ENCODE results near the gene GK2.

DNA sequence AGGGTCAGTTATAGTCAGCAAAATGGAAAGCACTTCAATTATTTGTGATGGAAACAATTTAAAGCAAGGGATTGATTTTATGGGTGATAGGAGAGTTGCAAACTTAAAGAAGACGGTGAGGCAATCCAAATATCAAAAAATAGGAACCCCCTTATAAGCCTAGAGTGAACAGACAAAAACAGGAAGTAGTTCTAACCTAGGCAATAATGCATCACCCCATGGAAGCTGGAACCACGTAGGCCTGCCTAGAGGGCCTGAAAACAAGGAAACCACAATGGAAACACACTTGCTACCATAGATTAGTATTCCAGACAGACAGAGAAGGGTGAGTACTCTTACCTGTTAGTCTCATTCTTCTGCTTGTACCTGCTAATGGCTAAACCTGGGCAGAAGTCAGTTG, 13.5 kb upstream of the GK2 start:
- TF ChIP-seq HOXA7 (CRISPR knock-in tag; IDR thresholded peaks at IDR 0.05; ENCODE audit: borderline replicate concordance) (no peak), ZNF518A (tag by site-specific recombination; conservative IDR thresholded peaks at IDR 0.05; ENCODE audit: low read depth) (no peak), ZNF792 (tag by site-specific recombination; IDR thresholded peaks at IDR 0.05) (no peak), ZNF266 (tag by site-specific recombination; IDR thresholded peaks at IDR 0.05; ENCODE audit: low read depth) (no peak), ZBTB49 (tag by site-specific recombination; IDR thresholded peaks at IDR 0.05; ENCODE audit: low read depth) (no peak), ZNF174 (tag by site-specific recombination; IDR thresholded peaks at IDR 0.05) (no peak), ZNF501 (tag by site-specific recombination; IDR thresholded peaks at IDR 0.05) (no peak), ZBTB7A (tag by site-specific recombination; IDR thresholded peaks at IDR 0.05; ENCODE audit: low read depth) (no peak), ZEB2 (tag by site-specific recombination; IDR thresholded peaks at IDR 0.05) (no peak), BCL11A (tag by site-specific recombination; IDR thresholded peaks at IDR 0.05; ENCODE audit: low read depth) (no peak)
- TF ChIP-seq, protein P1, sequence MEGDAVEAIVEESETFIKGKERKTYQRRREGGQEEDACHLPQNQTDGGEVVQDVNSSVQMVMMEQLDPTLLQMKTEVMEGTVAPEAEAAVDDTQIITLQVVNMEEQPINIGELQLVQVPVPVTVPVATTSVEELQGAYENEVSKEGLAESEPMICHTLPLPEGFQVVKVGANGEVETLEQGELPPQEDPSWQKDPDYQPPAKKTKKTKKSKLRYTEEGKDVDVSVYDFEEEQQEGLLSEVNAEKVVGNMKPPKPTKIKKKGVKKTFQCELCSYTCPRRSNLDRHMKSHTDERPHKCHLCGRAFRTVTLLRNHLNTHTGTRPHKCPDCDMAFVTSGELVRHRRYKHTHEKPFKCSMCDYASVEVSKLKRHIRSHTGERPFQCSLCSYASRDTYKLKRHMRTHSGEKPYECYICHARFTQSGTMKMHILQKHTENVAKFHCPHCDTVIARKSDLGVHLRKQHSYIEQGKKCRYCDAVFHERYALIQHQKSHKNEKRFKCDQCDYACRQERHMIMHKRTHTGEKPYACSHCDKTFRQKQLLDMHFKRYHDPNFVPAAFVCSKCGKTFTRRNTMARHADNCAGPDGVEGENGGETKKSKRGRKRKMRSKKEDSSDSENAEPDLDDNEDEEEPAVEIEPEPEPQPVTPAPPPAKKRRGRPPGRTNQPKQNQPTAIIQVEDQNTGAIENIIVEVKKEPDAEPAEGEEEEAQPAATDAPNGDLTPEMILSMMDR (tag by site-specific recombination; IDR thresholded peaks at IDR 0.05) = no peak

Measured in HEK293 (cell line).